Chondrocyte (in vitro differentiated cells): ENCODE results near the gene ITLN1. TPM values are rescaled to one million over a fixed set of nuclear protein-coding genes. Genes with fewer than 3 reads are reported as not detected.

Source experiments
- DNase-seq: peaks from one replicate; pipeline ENCODE4 v3.0.0; 2021; ENCODE audit warnings: mixed read lengths, low spot score
- H3K27ac Mint-ChIP-seq: one replicate; pipeline ENCODE4 v1.8.0; 2021; ENCODE audit warnings: mild to moderate bottlenecking, moderate library complexity, mixed read lengths; ENCODE audit not compliant: unreplicated experiment
- H3K27me3 Mint-ChIP-seq: 2 replicates; pipeline ENCODE4 v1.8.0; 2021; ENCODE audit warnings: low read depth, mixed read lengths
- H3K36me3 Mint-ChIP-seq: 2 replicates; pipeline ENCODE4 v1.8.0; 2021; ENCODE audit warnings: low read depth, mixed read lengths
- H3K4me1 Mint-ChIP-seq: 2 replicates; pipeline ENCODE4 v1.8.0; 2021; ENCODE audit warnings: low read depth, mild to moderate bottlenecking, mixed read lengths
- H3K4me3 Mint-ChIP-seq: one replicate; pipeline ENCODE4 v1.8.0; 2021; ENCODE audit warnings: mild to moderate bottlenecking, moderate library complexity, mixed read lengths; ENCODE audit not compliant: unreplicated experiment
- H3K9me3 Mint-ChIP-seq: 2 replicates; pipeline ENCODE4 v1.8.0; 2021; ENCODE audit warnings: low read depth, mixed read lengths
- total RNA-seq: library from RNA; stranded (reverse); gene quantifications from 3 replicates; pipeline ENCODE4 v1.2.1, GENCODE V29; 2021
- TF ChIP-seq, protein P1 (sequence below): fragments of 200-600 bp; sonication (generic); IDR thresholded peaks from 2 replicates; pipeline ENCODE4 v1.5.0; 2021; ENCODE audit warnings: antibody characterized with exemption, mild to moderate bottlenecking, moderate library complexity

The ITLN1 gene
- total RNA-seq, 1 donor from 2014 or later: not detected

DNA sequence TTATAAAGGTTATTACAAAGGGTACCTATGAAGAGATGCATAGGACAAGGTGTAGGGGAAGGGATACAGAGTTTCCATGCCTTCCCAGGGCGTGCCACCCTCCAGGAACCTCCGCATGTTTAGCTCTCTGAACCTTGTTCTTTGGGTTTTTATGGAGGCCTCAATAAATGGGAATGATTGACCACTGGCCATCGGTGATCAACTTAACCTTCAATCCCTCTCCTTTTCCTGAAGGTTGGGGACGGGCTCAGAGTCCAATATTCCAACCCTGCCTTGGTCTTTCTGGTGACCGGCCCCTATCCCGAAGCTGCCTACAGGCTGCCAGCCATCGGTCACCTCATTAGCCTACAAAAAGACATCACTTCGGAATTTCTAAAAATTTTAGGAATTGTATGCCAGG, 34.0 kb downstream of the ITLN1 start:
- Mint-ChIP-seq H3K36me3 (no peaks in the 10 kb centered on the region), H3K9me3 (peaks cover 2% of the 10 kb centered on the region), H3K4me1 (no peaks in the 10 kb centered on the region), H3K27ac (no peak overlapping the region), H3K27me3 (peaks cover 11% of the 10 kb centered on the region), H3K4me3 (no peak overlapping the region)
- TF ChIP-seq, protein P1, sequence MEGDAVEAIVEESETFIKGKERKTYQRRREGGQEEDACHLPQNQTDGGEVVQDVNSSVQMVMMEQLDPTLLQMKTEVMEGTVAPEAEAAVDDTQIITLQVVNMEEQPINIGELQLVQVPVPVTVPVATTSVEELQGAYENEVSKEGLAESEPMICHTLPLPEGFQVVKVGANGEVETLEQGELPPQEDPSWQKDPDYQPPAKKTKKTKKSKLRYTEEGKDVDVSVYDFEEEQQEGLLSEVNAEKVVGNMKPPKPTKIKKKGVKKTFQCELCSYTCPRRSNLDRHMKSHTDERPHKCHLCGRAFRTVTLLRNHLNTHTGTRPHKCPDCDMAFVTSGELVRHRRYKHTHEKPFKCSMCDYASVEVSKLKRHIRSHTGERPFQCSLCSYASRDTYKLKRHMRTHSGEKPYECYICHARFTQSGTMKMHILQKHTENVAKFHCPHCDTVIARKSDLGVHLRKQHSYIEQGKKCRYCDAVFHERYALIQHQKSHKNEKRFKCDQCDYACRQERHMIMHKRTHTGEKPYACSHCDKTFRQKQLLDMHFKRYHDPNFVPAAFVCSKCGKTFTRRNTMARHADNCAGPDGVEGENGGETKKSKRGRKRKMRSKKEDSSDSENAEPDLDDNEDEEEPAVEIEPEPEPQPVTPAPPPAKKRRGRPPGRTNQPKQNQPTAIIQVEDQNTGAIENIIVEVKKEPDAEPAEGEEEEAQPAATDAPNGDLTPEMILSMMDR: no peak
- no peak for DNase-seq

DNA sequence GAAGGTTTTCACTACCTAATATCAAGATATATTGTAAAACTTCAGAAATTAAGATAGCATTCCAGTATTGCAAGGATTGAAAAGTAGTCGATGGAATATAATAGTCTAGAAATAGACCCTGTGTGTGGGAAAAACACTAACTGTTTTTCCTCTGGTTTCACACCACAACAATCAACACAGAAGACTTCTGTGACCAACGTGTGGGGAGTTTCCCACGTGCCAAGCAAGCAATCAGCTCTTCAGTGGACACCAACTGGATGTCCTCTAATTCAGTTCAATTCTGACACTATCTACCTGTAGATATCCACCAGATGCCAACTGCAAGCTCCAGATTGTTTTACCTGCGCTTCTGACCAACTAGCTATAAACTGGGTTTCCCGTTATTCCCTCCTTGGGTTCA, 34.4 kb downstream of the ITLN1 start:
- no peak overlapping the region for H3K27ac Mint-ChIP-seq
- peaks cover 11% of the 10 kb centered on the region for H3K27me3 Mint-ChIP-seq
- no peak overlapping the region for H3K4me3 Mint-ChIP-seq
- H3K4me1 Mint-ChIP-seq: no peaks in the 10 kb centered on the region
- peaks cover 2% of the 10 kb centered on the region for H3K9me3 Mint-ChIP-seq
- no peaks in the 10 kb centered on the region for H3K36me3 Mint-ChIP-seq
- TF ChIP-seq, protein P1: no peak
- DNase-seq: no peak

DNA sequence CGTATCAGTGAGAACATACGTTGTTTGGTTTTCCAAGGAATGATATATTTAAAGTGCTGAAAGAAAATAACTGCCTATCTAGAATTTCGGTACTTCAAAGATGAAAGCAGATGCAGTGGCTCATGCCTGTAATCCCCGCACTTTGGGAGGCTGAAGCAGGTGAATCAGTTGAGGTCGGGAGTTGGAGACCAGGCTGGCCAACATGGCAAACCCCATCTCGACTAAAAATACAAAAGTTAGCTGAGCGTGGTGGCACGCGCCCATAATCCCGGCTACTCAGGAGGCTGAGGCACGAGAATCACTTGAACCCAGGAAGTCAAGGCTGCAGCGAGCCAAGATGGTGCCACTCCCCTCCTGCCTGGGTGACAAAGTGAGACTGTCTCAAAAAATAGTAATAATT, 38.7 kb downstream of the ITLN1 start:
- no peak for DNase-seq
- H3K27me3 Mint-ChIP-seq: peaks cover 15% of the 10 kb centered on the region
- no peaks in the 10 kb centered on the region for H3K36me3 Mint-ChIP-seq
- H3K4me3 Mint-ChIP-seq: no peak overlapping the region
- H3K4me1 Mint-ChIP-seq: no peaks in the 10 kb centered on the region
- TF ChIP-seq, protein P1: no peak
- no peak overlapping the region for H3K27ac Mint-ChIP-seq
- peaks cover 2% of the 10 kb centered on the region for H3K9me3 Mint-ChIP-seq

DNA sequence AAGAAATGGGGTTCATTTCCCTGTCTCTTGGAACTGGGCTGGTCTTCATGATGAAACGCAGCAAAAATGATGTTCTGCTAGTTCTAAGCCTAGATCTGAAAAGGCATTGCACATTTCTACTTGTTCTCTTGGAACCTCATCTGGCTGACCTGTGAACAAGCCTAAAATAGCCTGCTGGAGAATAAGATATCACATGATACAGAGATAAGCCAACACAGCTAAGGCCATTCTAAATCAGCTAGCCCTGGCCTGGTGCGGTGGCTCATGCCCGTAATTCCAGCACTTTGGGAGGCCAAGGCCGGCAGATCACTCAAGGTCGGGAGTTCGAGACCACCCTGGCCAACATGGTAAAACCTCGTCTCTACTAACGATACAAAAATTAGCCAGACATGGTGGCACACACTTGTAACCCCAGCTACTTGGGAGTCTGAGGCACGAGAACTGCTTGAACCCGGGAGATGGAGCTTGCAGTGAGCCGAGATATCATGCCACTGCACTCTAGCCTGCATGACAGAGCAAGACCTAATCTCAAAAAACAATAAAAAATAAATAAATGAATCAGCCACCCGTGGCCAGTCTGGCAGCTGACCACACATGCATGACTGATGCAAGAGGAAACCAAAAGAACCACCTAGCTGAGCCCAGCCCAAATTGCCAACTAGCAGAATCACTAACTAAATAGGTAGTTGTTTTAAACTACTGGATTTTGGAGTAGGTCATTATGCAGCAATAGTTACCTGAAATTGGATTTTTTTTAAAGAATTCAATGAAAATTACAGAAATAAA, 40.3 kb downstream of the ITLN1 start:
- no peaks in the 10 kb centered on the region for H3K36me3 Mint-ChIP-seq
- TF ChIP-seq, protein P1: no peak
- H3K4me1 Mint-ChIP-seq: no peaks in the 10 kb centered on the region
- no peak for DNase-seq
- H3K27ac Mint-ChIP-seq: no peak overlapping the region
- H3K4me3 Mint-ChIP-seq: no peak overlapping the region
- H3K9me3 Mint-ChIP-seq: peaks cover 2% of the 10 kb centered on the region
- H3K27me3 Mint-ChIP-seq: peaks cover 15% of the 10 kb centered on the region

DNA sequence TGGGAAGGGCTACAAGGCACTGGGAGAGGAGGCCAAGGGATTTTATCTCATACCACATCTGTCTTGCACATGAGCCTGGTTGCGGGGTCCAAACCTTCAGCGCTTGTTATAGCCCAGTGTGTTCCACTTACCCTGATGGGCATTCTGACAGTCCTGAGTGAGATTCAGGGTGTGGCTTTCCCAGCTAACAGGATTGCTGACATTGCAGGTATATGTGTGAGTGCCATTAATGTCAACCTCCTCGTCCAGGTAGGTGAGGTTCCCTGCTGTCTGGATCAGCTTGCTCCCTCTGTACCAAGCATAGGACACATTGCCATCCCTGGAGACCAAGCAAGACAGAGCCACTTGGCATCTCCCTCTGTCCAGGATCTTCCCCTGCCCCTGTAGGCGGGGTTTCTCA, 43.9 kb downstream of the ITLN1 start:
- no peaks in the 10 kb centered on the region for H3K36me3 Mint-ChIP-seq
- DNase-seq: no peak
- TF ChIP-seq, protein P1: no peak
- no peaks in the 10 kb centered on the region for H3K9me3 Mint-ChIP-seq
- H3K27me3 Mint-ChIP-seq: peaks cover 6% of the 10 kb centered on the region
- H3K4me1 Mint-ChIP-seq: no peaks in the 10 kb centered on the region
- H3K4me3 Mint-ChIP-seq: no peak overlapping the region
- H3K27ac Mint-ChIP-seq: no peak overlapping the region
